CD4-positive, alpha-beta T cell treated with Interleukin-15 for 1 hour (primary cell): Measurements from ENCODE around the gene ARL3.
A peak's percentile ranks its signal among the peaks of the same experiment; 100 is the strongest.
"Not testable (repeated sequence)": the region's sequence is repeated elsewhere in the genome, so short reads cannot be mapped to it uniquely, and the experiment has no call there.

Source experiments
- DNase-seq: peaks from one replicate; pipeline ENCODE4 v3.0.0-alpha.2; 2020

The ARL3 gene

DNA sequence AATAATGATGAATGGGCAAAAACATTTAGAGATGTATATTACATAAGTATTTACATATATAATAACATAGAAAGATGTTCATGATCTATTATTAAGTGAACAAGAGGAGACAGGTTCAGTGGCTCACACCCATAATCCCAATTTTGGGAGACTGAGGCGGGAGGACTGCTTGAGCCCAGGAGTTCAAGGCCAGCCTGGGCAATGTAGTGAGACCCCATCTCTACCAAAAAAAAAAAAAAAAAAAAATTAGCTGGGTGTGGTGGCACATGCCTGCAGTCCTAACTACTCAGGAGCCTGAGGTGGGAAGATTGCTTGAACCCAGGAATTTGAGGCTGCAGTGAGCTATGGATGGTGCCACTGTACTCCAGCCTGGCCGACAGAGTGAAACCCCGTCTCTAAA is 12.4 kb downstream of the ARL3 start:
- no peak for DNase-seq

DNA sequence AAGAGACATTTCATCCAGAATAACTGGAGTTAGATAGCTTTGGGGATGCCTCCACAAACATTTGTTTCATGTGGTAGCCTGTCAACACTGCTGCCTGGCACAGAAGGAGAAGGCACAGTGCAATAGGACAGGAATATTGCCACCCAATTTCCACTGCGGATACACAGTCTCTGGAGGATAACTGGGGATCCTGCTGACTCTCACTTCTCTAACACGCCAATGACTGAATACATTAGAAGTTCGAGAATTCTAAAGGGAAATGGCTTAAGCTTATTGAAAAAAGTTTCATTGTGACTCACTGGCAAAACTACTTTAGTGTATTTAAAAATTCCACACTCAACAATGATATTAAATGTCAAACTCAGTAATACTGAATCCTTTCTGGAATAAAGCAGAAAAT is 12.9 kb downstream of the ARL3 start:
- no peak for DNase-seq

DNA sequence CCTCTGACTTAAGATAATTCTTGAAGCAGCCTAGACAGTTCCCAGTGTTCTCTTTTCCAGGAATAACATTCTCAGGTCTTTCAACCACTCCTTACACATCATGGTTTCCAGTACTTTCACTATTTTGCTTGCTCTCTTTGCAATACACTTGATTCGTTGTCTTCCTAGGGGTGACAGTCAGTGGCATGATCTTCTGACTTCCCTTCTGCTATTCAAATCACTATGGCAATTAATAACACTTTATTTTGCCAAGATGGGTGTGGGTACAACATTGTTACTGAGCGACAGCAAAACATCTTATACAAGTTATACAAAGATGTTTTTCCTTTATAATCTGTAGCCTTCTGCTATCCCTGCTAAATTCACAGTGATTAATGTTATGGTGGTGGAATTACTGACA is 15.3 kb downstream of the ARL3 start:
- no peak for DNase-seq

DNA sequence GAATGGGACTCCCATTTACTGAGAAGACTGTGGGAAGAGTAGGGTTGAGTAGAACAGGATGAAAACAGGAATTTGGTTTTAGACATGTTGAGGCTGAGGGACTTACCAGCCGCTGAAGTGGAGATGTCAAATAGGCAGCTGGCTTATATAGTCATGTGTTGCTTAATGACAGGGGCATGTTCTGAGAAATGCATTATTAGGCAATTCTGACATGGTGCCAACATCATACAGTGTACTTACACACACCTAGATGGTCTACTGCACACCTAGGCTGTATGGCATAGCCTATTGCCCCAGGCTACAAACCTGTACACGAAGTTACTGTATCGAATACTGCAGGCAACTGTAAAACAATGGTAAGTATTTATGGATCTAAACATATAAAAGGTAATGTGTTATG is 17.5 kb downstream of the ARL3 start:
- DNase-seq = no peak

DNA sequence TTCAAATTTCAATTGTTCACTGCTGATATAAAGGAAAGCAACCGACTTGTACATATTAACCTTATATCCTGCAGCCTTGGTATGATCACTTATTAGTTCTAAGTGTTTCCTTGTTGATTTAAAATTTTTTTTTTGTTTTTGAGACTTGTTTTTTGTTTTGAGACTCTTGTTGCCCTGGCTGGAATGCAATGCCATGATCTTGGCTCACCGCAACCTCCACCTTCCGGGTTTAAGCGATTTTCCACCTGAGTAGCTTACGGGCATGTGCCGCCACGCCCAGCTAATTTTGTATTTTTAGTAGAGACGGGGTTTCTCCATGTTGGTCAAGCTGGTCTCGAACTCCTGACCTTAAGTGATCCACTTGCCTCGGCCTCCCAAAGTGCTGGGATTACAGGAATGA is 18.8 kb downstream of the ARL3 start:
- not testable (repeated sequence) for DNase-seq

DNA sequence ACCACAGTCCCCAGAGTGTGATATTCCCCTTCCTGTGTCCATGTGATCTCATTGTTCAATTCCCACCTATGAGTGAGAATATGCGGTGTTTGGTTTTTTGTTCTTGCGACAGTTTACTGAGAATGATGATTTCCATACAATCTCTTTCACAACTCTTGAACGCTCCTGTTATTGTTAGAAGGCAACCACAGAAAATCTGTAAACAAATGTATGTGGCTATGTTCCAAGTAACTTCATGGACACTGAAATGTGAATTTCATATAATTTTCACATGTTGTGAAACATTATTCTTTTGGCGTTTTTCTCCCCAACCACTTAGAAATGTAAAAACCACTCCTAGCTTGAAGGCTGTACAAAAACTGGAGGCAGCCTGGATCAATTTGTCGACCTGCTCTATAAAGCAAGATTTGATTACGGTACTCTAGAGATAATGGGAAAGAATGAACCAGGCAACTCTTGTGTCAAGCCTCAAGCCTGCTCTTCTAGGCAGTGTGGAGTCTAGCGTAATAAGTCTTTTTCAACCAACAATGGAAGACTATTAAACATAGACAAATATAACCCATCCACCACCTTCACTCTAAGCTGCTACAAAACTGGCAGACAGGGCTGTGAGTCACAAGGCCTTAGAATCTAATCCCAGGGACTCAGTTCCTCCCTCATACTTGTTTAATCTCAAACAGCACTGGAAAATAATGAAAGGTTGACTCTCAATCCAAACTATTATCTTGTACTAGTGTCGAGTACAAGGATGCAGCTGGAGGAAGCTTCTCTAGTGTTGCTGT is 22.7 kb downstream of the ARL3 start:
- DNase-seq = no peak

DNA sequence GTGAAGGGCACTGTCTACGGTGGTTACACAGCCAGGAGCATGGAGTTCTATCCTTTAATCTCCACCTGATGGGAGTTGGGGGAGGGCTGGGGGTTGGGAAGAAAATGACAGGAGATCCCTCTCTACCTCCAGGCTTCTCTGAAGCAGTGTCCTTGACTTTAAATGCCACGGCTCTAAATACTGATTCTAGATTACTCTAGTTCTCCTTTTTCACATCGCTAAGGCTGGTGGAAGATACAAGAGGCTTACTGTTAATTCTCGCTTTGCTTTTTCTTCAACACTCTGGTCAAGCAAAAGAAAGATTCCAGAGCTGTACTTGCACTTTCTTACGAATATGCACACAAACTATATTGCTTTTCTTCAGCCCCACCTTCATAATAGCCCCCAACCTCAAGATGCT is 30.5 kb downstream of the ARL3 start:
- no peak for DNase-seq

DNA sequence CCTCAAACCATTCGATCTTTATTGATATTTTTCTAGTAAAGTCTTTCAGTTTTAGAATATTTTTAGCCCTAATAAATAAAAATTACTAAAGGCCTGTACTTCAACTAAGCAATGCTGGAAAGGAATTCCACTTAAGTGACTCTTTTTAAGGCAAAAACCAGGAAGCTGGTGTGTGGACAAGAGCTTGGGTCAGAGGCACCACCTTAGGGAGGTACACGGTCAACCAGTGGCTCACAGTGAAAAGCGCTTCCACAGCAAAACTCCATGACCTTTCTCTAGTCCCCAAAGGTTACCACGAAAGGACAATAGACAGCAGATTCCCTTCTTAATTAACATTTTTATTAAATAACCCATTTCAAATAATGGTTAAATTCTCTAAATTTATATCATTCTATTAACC is 31.2 kb downstream of the ARL3 start:
- DNase-seq = no peak

DNA sequence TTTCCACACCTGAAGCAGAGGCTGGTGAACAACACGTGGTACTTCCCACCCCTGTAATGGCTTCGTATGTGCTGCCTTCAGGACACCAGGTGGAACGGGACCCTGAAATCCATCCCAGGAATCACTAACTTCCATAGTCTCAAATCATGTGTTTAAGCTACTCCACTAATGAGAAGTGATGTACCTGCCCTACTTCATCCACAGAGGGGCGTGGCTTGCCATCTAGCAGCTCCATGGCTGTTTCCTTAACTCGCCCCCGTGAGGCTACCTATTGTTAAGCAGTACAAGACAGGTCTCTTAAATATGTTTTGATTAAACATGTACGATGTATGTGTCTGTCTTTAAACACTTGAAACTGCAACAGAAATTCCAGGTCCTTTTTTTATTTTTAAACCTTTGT is 31.8 kb downstream of the ARL3 start:
- DNase-seq = no peak

DNA sequence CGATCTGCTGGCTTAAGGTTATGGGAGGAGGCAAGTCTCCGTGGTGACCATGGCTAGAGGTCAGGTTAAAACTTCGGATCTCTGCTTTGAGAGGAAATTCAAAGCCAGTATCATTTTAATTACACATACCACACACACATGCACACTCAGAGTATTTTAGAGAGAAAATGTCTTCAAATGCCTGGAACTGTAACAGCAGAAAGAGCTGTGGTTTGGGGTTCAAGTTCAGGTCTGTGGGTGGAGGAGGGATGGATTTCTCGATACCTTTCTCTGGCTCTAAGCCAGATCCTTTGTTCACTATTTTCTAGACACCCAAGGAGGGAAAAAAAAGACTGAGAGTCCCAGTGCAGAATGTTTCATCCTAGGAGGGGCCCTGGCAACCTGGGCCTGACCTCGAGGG is 32.5 kb downstream of the ARL3 start:
- DNase-seq = no peak

DNA sequence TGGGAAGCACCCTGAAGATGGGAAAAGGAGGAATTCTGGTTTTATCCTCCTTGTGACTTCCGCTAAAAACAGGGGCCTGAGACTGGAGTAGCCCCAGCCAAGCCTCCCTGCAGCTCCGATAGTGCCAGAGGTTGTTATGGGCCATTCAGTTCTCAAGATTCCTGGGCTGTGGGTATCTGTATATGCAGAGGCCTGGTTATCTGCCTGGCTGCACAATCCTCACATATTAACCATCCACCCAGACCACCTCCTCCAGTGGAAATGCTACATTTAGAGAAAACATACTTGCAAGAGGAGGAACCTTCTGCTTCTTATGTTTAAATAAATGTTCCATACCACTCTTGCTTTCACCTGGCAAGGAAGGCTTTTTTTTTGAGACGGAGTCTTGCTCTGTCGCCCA is 34.6 kb downstream of the ARL3 start:
- DNase-seq = no peak

DNA sequence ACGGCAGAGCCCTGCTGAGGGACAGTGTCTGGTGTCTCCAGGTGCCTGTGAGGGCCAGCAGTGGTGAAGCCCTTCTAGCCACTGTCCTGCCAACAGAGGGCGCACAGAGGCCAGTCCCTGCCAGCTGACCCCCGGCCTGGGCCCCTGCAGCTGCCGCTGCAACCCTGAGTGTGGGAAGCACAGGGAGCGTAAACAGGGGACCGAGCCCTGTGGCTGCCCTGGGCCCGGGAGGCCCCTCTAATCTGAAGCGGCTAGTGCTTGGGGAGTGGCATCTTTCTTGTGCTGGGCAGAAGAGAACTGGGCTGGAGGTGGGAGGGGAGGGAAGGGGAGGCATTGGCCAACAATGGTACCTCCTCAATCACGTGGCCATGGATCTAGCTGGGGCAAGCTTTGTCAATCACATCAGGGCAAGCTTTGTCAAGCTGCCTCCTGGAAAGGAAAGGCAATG is 35.3 kb downstream of the ARL3 start:
- DNase-seq = no peak

DNA sequence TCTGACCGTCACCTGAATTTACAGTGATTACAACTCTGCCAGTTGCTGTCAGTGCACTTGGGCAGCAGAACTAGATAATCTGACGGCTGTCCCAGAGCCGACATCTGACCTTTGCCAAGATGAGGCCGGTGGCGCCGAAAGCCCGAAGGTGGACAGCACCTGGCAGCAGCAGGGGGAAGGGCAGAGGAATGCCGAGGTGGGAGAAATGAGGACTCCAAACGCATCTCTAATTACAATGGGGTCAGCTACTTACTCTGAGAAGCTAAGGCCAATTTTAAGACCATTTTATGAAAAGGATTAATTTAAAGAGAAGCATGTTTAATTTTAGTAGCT is 36.2 kb downstream of the ARL3 start:
- no peak for DNase-seq

DNA sequence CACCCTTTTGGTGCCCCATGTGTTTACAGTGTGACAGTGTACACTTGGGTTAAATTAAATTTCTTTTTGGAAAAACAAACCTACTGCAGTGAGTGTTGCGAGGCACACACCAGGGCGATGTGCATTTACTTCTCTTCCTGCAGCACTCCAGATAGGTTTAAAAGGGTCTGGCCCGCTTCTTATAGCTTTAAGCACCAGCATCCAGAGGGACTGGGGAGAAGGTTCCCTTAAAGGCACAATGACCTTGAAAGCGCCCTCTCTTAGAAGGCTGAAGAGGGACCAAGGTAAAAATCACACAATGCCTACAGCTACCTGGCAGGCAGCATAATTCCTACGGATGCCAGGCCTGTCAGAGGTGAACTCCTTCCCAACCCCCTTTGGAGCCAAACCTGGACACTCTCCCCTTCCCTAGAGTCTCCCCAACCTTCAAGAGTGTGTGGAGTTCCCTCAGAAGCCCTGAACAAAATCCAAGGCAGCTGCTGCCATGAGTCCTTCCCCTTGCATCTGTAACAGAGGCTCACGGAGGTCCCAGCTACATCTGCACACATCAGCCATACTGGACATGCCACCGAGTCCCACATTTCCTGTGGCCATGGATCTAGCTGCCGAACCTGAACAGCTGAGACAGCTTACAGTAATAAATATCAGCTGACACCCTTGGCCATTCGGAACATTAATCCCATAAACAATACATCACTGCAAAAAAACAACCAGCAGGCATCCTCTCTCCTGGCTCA is 36.7 kb downstream of the ARL3 start:
- no peak for DNase-seq

DNA sequence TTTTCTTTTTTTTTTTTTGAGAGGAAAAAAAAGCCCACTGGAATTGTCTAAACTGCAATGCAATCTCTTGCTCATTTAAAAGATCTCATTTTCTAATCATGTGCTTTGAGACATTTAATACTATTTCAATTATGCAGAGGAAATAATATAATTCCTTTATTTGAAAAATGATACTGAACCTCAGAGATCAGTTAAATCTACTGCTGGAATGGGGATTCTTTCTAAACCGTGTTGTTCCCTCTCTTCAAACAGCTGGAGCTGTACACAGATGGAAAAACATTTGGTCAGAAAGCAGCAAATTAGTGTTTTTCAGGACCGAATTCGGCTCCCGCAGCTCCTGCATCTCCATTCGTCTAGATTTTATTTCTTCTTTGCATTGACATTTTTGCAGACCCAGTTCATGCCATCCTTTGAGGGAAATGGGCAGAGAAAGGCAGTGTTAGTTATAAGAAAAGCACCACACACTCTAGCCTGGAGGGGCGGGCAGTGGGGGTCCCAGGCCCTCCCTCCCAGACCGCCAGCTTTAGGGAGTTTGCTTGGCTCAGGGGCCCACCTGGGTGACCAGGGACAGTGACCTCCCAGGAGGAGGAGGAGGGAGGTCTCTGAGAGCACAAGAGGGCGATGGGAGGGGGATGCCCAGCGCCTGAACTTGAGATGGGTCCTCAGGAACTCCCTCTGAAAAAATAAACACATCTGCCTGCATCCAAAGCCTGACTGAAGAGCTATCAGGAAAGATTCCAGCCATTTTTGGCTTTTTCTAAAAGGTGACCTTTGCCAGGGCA is 37.5 kb downstream of the ARL3 start:
- no peak for DNase-seq

DNA sequence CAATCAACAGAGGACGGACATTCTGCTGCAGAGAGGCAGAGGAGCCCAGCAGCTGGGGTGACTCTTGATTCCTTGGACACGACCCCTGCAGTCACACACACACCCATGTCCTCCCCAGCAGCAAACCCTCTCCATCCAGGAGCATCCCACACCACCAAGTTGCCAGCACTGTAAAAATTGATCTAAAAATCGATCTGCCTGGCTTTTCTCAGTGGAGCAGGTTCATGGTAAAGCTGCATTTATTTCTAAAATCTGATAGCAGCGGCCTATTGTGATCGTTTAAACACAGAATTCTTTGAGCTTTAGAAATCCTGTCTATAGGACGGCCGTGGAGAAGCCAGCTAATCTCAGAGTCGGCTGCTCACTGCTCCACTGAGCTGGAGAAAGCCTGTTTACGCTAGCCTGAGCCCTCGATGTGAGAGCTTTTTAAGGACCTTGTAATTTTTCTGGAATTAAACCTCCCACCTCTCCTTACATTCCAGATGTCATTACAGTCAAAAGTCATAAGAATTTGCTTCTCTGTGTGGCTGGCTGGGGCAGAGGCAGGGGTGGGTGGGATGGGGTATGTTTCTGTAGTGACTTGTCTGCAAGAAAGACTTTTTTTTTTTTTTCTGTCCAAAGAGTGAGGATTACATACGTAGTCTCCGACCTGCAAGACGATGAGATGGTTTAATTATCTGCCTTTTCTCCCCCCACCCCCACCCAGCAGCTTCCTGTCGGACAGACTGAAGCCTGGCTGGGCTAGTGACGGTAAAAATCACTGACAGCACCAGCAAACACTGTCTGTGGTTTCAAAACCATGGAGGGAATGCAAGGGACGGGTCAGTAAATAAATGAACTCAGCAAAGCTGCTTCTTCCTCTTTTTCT is 38.3 kb downstream of the ARL3 start:
- peak; percentile 64 for DNase-seq

DNA sequence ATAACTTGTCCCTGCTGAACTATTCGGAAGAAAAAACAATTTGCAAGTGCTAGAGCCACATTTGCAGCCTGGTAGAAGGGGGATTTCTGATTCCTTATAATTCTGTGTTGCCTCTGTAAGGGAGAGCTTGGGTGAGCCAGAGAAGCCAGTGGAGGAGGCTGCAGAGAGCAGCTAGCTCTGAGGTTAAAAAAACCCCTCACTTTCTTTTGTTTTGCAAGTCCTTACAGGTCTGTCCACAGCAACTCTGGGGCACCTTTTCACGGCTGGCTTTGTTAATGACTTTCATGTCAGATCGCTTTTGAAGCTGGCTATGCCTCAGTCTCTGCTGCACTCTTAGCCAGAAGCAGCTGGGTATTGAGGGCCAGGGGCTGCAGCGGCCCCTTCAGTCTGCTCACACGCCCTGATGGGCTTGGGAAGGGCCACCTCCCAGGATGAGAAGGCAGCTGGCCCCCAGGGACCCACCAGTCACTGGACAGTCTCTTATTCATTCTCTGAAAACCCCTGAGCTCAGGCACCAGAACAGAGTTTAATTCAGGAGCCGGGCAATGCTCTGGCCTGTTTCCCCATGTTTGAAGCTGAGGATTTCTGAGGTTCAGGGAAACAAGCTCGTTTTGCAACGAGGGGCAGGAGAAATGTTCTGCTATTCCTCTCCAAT is 39.1 kb downstream of the ARL3 start:
- DNase-seq = no peak

DNA sequence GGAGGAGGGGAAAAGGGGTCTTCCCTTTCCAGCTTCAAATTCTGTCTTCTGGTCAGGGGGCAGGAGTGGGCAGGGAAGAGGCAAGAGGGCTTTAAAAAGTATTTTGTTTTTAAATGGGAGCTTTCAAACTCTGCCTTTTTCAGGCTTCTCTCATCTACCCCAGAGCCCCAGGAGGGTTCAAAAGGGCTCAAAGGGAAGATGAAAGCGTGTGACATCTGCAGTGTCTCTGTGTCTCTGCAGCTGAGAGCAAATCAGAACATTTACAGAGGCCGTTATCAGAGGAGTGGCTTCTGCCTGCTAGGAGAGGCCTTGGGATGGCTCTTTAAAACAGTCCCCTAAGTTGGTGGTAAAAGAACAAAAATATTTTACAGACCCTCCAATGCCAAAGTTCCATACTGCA is 39.6 kb downstream of the ARL3 start:
- DNase-seq = no peak

DNA sequence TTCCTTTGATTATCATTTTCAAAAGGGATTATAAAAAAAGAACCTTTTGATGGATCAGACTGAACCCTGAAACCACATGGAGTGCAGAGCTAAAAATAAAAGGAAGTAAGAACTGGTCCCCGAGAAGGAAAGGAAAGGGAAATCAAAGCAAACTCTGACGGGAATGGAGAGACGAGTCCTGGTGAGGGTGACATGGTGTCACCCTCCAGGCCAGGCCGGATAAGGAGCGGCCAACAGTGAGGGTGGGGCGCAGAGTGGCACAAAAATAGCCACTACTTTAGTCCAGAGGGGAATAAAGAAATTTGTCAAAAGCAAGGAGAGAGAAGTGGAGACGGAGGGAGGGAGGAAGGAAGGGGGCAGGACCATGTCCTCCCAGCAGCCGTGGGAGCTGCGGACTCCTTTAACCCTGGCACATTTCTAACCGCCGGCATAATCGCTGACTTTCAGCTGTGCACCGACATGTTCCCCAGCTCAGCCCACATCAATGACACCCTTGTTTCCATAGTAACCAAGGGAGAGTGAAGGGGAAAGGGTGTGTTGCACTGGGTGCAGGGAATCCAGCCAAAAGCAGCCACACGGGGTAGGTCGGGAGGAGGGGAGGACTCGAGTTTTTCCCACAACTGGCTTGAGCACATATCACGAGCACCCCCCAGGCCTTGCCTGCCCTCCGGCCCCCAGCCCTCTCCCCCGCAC is 40.2 kb downstream of the ARL3 start:
- peak; percentile 80 for DNase-seq

DNA sequence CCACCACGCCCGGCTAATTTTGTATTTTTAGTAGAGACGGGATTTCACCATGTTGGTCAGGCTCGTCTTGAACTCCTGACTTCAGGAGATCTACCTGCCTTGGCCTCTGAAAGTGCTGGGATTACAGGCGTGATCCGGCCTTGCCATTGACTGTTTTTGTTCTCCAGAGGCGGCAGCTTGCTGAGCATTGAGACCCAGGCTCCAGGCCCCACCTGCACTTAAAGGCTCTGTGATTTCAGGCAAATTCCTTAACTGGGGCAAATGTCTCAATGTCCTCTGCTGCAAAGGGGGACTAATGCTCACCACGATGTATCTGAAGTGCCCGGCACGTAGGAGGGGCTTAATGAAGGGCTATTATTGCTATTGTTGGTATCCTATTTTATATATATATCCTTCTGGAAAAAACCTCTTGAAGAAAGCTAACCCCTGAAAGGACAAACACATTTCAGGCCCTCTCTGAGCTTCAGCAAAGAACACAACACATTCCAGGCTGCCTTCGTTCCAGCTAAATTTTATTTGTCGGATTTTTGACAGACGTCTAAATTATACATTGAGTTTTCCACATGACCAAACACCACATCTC is 40.9 kb downstream of the ARL3 start:
- no peak for DNase-seq

DNA sequence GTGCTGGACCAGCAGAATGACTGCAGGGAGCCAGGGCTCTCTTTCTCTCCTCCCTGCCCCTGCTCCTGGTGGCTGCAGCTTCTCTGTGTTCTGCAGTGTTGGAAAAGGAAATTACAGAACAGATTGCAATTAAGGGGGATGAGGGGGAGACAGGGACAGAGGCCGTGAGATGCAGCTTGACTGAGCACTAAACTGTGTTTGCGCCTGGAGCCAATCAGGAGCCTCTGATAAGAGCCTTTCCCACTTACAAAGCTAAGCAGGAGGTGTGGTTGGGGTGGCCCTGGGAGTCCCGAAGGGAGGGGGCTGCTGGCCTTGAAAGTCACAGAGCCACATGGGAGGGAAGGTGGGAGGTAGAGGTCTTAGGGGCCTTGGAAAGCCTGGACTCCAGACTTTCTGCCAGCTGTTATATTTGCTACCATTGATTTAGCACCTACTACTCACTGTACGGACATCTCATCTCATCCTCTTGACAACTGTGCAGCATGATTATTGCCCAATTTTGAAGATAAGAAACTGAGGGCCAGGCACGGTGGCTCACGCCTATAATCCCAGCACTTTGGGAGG is 43.2 kb downstream of the ARL3 start:
- no peak for DNase-seq
